Adrenal gland (tissue), 5 donors: ENCODE results near the gene TECPR1.

Experiments used
- CTCF ChIP-seq, 6 experiments: fragments of 450-650 bp in 4 of 6; fragments of 200-600 bp in 2 of 6; sonication (generic) in 1 of 6; IDR thresholded peaks; 1 replicate in 5 of 6; 2 replicates in 1 of 6; pipeline versions ENCODE4 v1.5.1 to v1.8.0; 2016 to 2021; ENCODE audit warnings: antibody characterized with exemption in 6 of 6, mild to moderate bottlenecking in 2 of 6, moderate library complexity in 1 of 6
- POLR2A ChIP-seq, 2 donors: fragments of 450-650 bp; IDR thresholded peaks; one replicate each; pipeline ENCODE4 v1.6.1; 2017; ENCODE audit warnings: antibody characterized with exemption in 2 of 2, mild to moderate bottlenecking in 2 of 2, moderate library complexity in 1 of 2
- donor health status: DM: no; HTN: no; CAD: no.

- TF ChIP-seq POLR2A (IDR thresholded peaks at IDR 0.05) (no peak), CTCF (IDR thresholded peaks at IDR 0.05) (no peak)
Measured at GRCh38 chr7:98276241-98276761, 24.3 kb upstream of the TECPR1 start.
